VCaP (cell line): ENCODE data around the gene CES4A.

Source experiments
- H3K27ac ChIP-seq: fragments of 450-650 bp; 2 replicates; pipeline ENCODE4 v1.5.1; 2017
- CTCF ChIP-seq: fragments of 450-650 bp; conservative IDR thresholded peaks from 2 replicates; pipeline ENCODE4 v1.5.1; 2017; ENCODE audit warnings: mild to moderate bottlenecking, moderate library complexity

The CES4A gene

GRCh38 chr16:66959704-66960161 lies 28.7 kb upstream of the CES4A start:
- H3K27ac ChIP-seq, result no peak overlapping the region
- no peak for TF ChIP-seq CTCF

GRCh38 chr16:66960270-66960669 lies 28.1 kb upstream of the CES4A start:
- no peak overlapping the region for H3K27ac ChIP-seq
- TF ChIP-seq CTCF, result no peak

GRCh38 chr16:66961065-66961744 lies 27.2 kb upstream of the CES4A start, which contains the start of gene CES3:
Gene CES3, plus strand, starts transcription at chr16:66961266. Its CDS starts 42 bp downstream, at chr16:66961308.
- TF ChIP-seq CTCF, result peak; percentile 70
- H3K27ac ChIP-seq, result peak within 1 kb of the TSS; percentile 21; the same call in 1 of the 2 replicates

- TF ChIP-seq CTCF, result no peak
- H3K27ac ChIP-seq, result peak overlapping the region; percentile 21; the same call in 1 of the 2 replicates
Measured at GRCh38 chr16:66961914-66962313, 26.5 kb upstream of the CES4A start.

GRCh38 chr16:66964049-66964448 lies 24.3 kb upstream of the CES4A start:
- H3K27ac ChIP-seq, result no peak overlapping the region
- TF ChIP-seq CTCF, result no peak

GRCh38 chr16:66968847-66969246 lies 19.5 kb upstream of the CES4A start:
- no peak overlapping the region for H3K27ac ChIP-seq
- TF ChIP-seq CTCF, result no peak

- H3K27ac ChIP-seq, result no peak overlapping the region
- TF ChIP-seq CTCF, result no peak
Measured at GRCh38 chr16:66970775-66971720, 17.3 kb upstream of the CES4A start.
